HTR-8/SVneo (cell line): ENCODE data around the gene CSMD2.

Source experiments
- DNase-seq: peaks from one replicate; pipeline ENCODE4 v3.0.0; 2011; ENCODE audit warnings: low spot score, mixed read lengths; ENCODE audit not compliant: insufficient read length
- FAIRE-seq: peaks from 2 replicates; lab custom pipeline; 2011; peaks lifted over from hg19 to GRCh38; lab: Jason Lieb, UNC

CSMD2 gene

DNA sequence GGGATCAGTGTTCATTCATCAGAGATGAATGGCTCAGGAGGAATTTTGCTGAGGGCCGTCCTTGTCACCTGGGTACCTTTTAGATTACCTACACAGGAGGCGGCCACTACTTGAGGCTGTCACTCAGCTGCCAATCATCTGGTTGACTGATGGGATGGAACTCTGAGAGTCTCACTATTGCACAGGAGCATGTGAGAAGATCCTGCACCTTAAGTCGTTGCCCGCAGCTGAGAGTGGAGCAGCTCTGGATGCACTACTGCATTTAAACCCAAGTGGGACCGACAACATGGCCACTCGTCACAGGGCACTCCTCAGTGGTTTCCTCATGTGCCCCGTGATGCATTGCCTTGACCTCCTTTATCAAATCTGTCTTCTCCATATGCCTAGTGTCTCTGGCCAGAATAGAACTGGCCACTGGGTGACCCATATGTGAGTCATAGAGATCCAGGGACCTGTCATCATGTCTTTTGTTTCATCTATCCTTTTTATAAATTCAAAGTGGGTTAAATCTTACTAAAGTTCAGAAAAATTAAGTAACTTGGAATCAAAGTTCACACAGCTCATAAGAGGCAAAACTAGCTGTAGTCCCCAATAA lies 527.1 kb downstream of the CSMD2 start:
- DNase-seq, result no peak
- FAIRE-seq, result no peak

DNA sequence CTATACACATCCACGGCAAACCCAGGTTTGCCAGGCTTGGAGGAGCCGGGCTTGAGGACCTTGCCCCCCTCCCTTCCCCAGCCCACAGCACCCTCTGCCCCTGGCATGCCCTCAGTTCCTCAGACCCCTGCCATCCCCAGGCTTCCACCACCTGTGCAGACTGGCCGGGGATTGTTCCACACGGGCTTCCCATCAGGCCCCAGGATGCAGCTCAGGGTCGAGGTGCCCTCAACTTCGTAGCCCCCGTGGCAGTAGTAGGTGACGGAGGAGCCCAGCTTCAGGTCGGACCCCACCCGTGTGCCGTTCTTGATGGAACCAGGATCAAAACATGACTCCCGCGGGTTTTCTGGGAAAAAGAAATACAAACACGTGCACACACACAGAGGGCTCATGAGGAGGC lies 528.8 kb downstream of the CSMD2 start:
- FAIRE-seq, result no peak
- DNase-seq, result no peak

DNA sequence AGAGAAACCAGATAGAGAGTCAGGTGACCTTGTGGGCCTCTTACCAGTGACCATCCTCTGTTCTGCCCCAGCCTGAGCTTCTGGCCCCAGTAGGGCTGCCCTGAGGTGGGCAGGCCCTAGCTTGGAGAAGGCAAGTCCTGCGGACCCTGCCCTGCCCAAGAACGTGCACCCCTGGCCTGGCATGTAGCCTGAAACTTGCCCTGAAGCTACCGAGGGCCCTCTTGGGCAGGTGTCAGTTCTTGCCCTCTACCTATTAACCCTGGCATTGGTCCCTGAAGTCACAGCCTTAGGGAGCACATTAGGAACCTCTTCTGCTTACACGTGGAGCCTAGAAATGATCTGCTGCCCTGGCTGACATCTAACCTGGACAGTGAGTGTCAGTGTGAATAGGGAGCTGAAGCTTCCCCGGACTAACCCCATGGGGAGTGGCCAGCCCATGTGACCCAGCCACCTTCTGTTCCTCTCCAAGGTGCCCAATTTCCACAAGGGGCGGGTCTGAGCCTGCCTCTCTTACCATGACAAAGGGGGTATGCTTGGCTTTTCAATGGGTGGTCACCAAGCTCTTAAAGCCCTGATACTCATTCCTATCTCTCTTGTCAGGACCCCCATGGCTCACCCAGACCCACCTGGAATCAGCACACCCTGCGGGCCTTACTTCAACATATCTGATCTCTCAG lies 529.6 kb downstream of the CSMD2 start:
- no peak for FAIRE-seq
- no peak for DNase-seq

DNA sequence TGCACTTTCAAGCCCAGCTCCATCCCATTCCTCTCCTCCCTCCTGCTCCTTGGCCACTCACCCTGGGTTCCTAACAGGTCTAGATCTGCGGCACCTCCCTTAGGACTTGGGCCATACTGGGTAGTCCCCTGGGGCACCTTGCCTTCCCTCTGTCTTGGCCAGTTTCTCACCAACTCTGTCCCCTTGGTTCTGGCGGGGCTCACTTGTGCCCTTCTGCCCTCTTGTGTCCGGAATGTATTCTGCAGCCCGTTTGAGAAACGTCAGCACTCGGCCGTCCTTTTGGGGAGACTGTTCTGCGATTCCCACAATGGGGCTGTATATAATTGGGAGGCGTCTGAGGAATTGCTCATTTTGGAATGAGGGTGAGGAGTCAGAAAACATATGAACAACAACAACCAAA lies 530.2 kb downstream of the CSMD2 start:
- FAIRE-seq (no peak), DNase-seq (peak; percentile 33)

DNA sequence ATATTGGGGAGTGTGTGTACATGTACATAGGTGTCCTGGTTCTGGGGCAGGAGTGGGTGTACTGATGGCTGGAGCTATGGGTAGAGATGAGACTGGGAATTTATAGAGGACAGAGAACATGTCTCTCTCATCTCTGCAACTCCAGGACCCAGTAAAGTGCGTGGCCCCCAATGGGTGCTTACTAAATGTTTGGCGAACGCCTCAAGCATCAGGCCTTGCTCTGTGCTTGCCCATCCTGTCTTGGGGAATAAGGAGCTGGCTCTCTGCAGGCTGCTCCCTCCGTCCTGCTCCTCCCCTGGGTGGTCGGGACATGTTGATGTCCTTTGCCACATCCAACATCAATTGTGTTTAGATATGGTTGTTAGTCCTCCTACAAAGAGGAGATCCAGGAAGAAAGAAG lies 530.9 kb downstream of the CSMD2 start:
- DNase-seq (no peak), FAIRE-seq (no peak)

DNA sequence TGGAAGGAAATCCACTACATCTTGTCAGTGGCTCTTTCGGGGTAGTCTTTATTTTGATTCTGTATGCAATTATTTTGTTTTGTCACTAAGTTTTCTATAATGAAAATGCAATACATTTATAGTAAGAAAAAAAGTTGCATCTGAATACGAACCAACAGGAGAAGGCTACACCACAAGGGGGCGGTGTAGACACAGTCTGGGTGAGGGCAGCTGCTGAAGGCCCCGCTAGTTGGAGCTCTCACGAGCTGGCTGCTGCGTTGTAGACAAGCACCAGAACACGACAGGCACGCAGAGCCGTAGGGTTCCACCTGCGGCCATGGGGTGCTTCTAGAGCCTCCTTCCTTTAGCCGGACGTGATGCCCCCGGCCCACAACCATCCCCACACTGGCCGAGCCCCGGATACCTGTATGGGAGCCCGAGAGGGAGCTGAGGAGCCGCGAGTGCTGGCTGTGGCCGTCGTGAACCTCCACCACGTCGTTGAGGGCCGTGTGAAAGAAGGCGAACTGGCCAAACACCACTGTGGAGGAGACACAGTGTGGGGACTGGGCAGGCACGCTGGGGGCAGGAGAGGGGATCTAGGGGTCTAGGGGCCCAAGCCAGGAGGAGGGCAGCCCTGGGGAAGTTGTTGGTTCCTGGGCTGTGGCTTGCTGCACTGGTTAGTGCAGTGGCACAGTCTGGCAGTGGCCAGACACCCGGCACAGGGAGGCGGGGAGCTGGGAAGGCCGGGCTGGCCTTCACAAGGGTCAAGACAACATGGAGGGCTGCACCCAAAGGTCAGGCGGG lies 531.8 kb downstream of the CSMD2 start:
- no peak for FAIRE-seq
- peak; percentile 75 for DNase-seq

DNA sequence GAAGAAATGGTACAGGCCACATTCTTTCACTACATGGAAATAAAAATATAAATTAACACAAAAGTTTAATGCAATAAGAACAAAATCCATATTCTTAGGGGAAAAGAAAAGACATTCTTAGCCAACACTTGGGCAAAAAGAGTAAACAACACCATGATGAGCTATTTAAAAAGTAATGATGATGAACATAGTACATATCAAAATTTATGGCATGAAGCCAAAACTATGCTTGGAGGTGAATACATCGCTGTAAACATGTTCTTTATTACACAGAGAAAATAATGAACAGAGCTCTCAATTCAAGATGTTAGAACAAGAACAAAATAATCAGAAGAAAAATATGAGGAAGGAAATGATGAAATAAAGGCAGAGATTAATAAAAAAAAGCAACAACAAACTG lies 534.3 kb downstream of the CSMD2 start:
- FAIRE-seq, result no peak

DNA sequence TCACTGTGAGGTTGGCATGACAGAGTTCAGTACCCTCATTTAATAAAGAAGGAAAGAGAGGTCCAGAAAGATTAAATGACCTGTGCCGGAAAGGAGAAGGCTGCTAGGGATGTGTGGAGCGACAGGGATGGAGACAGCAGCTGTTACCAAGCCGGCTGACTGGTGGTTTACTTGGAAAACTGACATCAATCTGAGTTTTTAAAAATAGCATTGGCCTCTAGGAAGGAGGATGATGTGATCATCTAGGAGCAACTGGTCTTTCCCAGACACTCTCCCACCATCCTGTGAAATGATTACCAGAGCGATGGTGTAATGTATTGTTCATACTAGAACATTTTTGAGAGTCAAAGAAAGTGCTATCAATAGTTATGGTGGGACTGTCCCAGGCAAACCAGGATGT lies 538.2 kb downstream of the CSMD2 start:
- DNase-seq, result no peak
- no peak for FAIRE-seq

More for the DNA sequence above, 534.3 kb downstream of the CSMD2 start:
- no peak for DNase-seq

DNA sequence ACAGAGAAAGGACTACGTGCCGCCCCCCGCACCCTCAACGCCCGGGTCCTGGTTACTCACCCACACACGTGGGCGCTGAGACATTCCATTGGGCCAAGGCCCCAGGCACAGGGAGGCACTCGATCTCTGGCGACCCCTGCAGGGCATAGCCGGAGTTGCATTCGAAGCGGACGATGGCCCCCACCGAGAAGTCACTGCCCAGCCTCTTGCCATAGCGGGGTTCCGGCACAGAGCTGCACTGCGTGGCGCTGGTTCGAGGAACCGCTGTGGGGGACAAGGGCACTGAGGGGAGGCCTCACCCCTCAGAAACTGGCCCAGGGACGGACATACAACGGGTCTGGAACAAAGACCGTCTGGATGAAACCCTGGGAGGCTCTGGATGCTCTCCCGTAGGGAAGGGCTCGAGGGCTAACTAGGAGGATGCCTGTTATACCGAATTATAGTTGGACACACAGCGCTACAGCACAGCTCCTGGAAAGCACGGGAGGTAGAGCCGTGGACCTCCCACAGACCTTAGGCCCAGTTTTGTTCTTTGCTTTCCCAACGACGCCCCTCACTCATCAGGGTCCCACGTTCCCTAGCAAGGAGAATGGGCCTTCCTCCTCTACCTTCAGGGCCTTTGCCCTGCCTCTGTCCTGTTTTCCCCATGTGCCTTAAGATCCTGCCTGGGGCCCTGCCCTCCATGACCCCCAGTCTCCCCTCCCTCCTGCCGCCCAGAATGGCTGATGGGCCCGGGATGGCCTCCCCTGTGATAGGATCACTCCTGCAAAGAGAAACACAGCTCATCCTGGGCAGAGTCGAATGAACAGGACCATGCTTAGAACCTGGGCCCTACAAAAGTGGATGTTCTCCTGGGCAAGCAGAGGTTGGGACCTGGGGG lies 539.8 kb downstream of the CSMD2 start:
- no peak for DNase-seq
- FAIRE-seq, result no peak

DNA sequence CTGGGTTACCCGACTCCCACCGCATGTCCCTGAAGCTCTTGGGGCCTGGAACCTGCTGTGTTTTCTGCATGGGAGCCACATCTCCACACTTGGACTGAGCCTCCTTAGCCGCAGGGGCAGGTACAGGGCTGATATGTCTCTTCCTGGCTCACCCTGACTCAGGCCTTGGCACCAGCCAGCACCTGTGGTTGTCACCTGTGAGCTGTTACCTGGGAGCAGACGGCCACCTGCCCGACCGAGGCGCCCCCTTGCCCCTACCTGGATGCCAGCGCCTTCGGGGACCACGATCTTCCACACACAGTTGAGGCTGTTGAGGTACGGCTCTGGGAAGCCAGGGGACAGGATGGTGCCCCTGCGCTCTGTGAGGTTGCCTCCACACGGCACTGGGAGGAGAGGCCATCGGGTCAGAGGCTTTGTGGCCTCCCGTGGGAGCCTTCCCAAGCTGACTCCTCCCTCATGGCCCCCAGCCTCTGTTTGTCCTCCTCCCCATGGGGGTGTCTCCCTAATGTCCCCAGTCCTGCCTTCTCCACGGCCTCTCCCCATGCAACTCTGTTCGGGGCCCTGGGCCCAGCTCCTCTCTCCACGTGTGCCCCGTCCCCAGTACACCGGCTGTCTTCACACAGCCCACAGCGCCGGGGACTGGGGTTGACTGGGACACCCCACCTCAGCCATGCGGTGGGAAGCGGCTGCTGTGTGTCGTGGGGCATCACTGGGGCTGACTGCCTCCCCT lies 540.6 kb downstream of the CSMD2 start:
- FAIRE-seq (no peak), DNase-seq (no peak)

DNA sequence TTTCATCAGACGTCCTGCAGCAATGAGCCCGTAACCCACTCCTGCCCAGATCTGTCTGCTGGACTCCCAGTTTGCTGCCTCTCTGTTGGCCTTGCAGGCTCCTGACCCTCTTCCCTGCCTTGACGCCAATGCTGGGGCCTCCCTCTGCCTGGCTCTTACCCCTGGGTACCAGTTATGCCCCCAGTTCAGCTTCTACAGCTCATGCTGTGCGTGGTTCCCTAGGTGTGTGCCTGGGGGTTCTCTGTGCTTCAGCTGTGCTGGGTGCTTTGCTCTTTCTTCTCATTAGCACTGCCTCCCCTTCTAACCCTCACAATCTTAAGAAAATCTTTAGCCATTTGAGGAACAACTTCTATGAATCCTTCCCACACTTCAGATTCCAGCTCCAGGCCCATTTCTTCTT lies 541.2 kb downstream of the CSMD2 start:
- FAIRE-seq (no peak), DNase-seq (no peak)

DNA sequence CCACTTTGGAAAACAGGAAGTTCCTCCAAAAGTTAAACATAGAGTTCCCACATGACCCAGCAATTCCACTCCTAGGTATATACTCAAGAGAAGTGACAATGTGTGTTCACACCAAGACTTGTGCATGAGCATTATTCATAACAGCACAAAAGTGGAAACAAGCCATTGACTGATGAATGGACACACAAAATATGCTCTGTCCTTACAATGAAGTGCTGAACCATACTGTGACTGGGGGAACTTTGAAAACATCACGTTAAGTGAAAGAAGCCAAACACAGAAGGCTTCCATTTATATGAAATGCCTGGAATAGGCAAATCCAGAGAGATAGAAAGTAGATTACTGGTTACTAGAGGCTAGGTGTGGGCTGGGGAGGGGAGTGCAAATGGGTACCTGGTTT lies 542.3 kb downstream of the CSMD2 start:
- DNase-seq, result no peak

DNA sequence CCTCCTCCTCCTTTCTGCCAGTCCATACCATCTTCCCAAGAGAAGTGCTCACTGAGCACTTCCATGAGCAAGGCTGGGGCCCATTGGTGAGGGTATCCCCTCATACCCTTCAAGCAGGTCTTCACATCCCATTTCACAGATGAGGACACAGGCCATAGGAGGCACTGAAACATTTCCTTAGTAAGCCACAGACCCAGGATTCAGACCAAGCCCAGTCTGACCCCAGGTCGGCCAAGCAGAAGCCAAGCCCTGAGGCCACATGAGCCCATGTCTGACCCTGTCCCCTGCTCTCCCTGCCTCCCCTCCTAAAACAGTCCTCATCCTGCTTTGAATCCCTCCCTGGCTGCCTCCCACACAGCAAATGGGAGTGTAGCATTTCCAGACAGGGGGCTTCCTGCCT lies 546.4 kb downstream of the CSMD2 start:
- DNase-seq, result no peak
- FAIRE-seq, result no peak

More for the DNA sequence above, 542.3 kb downstream of the CSMD2 start:
- FAIRE-seq, result no peak

DNA sequence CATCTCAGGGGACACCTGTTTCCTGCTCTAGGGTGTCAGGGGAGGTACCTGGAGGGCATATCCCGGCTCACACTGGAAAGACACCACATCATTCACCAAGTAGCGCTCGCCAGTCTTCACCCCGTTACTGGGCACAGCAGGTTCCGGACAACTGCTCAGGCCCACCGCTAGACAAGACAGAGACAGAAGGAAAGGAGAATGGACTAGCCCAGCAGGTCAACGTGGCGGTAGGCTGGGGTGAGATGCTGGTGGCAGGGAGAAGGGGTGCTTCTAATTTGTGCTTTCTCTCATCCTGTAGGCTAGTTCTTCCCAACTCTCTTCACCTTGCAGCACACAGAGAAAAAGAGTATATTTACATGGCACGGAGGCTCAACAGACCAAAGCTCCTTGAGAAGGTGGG lies 547.6 kb downstream of the CSMD2 start:
- DNase-seq, result no peak
- no peak for FAIRE-seq

DNA sequence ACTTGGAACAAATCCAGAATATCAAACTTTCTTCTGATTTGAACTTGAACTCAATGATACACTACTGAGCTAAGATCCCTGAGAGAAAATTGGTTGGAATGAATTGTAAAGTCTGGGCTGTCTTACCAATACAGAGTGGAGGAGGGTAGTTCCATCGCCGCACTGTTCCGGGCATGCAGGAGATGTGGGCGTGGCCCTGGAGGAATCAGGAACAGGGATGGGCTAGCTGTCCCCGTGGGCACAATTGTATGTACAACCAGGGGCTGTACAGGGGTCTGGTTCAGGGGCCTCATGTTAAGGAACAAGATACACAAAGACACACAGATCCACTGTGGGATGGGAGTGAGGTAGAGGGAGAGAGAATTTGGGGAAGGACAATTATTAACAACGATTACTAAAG lies 548.2 kb downstream of the CSMD2 start:
- FAIRE-seq (no peak), DNase-seq (no peak)

DNA sequence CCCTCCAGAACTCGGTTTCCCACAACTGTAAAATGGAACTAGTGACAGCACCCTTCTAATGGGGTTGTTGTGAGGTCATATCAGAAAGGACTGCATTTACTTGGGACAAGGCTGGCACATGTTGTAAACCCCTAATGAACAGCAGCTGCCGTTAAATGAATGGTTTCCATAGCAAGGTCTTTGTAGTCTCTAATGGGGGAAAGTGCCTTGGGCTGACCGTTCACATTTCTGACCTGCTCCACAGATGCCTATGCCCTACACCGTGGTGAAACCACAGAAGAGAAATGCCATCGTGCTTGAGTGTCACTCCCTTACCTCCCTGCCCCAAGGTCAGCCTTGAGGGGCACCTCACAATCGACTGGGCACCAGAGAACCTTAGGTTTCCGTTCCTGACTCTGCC lies 549.5 kb downstream of the CSMD2 start:
- DNase-seq (no peak), FAIRE-seq (no peak)

DNA sequence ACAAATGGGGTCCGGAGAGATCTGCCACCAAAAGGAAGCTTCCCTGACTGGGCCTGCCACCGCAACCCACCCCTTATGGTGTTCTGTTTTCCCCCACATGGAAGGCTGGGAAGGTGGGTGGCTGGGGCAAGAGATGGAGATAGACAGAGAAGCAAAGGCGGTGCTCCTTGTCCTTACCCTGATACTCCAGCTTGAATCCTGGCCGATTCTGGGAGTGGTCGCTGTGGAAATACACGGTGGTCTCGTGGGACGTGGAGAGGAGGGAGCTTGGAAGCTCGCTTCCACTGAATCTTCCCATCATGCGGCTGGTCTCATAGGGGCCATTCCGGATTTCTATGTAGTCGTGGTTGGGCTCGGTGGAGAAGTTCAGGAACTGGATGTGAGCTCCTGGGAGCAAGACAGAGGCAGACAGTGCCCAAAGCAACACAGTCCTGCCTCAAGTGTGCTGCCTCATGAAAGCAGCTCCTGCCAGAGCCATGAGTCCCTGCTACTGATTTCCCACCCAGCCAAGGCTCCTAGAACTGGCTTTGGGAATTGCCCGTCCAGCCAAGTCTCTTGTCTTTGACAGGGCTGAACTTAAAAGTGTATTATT lies 554.1 kb downstream of the CSMD2 start:
- DNase-seq, result no peak
- no peak for FAIRE-seq

DNA sequence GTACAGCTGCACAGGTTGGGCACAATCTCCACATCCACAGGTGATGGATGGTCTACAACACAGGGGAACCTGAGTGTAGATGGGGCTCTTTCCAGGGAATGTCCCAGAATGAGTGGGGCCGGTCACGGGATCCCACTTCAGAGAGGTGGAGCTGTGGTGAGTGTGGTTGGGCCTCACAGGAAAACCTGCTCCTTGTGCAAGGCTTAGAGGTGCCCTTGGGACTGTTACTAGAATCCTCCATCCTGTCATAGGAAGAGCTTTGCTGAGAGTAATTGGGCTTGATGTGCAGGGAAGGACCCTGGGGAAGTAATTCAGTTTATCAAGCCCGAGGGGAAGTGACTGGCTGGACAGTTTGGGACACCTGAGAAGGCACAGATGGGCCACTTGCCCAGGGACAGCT lies 554.6 kb downstream of the CSMD2 start:
- FAIRE-seq (no peak), DNase-seq (no peak)

DNA sequence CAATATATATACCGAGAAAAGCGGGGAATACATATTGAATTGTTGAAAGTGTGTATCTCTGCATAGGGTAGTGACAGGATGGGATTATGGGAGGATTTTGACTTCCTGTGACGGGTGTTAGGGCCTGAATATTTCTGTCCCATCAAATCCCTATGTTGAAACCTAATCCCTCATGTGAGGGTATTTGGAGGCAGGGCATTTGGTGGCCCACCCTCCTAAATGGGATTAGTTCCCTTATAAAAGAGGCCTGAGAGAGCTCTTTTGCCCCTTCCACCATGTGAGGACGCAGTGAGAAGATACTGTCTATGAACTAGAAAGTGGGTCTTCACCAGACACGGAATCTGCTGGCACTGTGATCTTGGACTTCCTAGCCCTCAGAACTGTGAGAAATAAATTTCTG lies 555.3 kb downstream of the CSMD2 start:
- DNase-seq, result no peak
- FAIRE-seq, result no peak
